Measurements from ENCODE around the gene DST.

Gene DST

GRCh38 chr6:56593801-56594318, 48.8 kb downstream of the DST start:
- no peak for TF ChIP-seq CTCF (IDR thresholded peaks at IDR 0.05)
- TF ChIP-seq ZFX (IDR thresholded peaks at IDR 0.05; ENCODE audit: borderline replicate concordance): no peak
- no peak overlapping the region for H3K27ac ChIP-seq

- no peak for TF ChIP-seq ZFX (IDR thresholded peaks at IDR 0.05; ENCODE audit: borderline replicate concordance)
- no peak for TF ChIP-seq CTCF (IDR thresholded peaks at IDR 0.05)
- no peak overlapping the region for H3K27ac ChIP-seq
Measured at GRCh38 chr6:56582236-56582635, 60.5 kb downstream of the DST start.

GRCh38 chr6:56581296-56581925, 61.3 kb downstream of the DST start:
- TF ChIP-seq CTCF (IDR thresholded peaks at IDR 0.05): no peak
- no peak for TF ChIP-seq ZFX (IDR thresholded peaks at IDR 0.05; ENCODE audit: borderline replicate concordance)
- H3K27ac ChIP-seq: no peak overlapping the region

- no peak overlapping the region for H3K27ac ChIP-seq
Measured at GRCh38 chr6:56580271-56580670, 62.4 kb downstream of the DST start.

GRCh38 chr6:56579155-56579851, 63.4 kb downstream of the DST start:
- no peak overlapping the region for H3K27ac ChIP-seq
- TF ChIP-seq CTCF (IDR thresholded peaks at IDR 0.05) (no peak), ZFX (IDR thresholded peaks at IDR 0.05; ENCODE audit: borderline replicate concordance) (no peak)

More at GRCh38 chr6:56580271-56580670, 62.4 kb downstream of the DST start:
- no peak for TF ChIP-seq CTCF (IDR thresholded peaks at IDR 0.05)
- no peak for TF ChIP-seq ZFX (IDR thresholded peaks at IDR 0.05; ENCODE audit: borderline replicate concordance)

- no peak for TF ChIP-seq ZFX (IDR thresholded peaks at IDR 0.05; ENCODE audit: borderline replicate concordance)
- no peak for TF ChIP-seq CTCF (IDR thresholded peaks at IDR 0.05)
- no peak overlapping the region for H3K27ac ChIP-seq
Measured at GRCh38 chr6:56575736-56576135, 67.0 kb downstream of the DST start.

- no peak overlapping the region for H3K27ac ChIP-seq
- TF ChIP-seq CTCF (IDR thresholded peaks at IDR 0.05) (no peak), ZFX (IDR thresholded peaks at IDR 0.05; ENCODE audit: borderline replicate concordance) (no peak)
Measured at GRCh38 chr6:56574292-56574691, 68.4 kb downstream of the DST start.
